ENCODE data around the gene PSME1. TPM values are rescaled to one million over a fixed set of nuclear protein-coding genes. Genes with fewer than 3 reads are reported as not detected.

The PSME1 gene
- total and polyA plus RNA-seq, 2 of the 4 experiments (the other 2 are of a cell fraction): 42.8 to 106 TPM

GRCh38 chr14:24108336-24108874, 27.6 kb upstream of the PSME1 start:
- Histone ChIP-seq H3K27me3 (ENCODE audit: control insufficient read depth, insufficient read depth, low read length) (no peaks in the 10 kb centered on the region), H3K56ac (ENCODE audit: extremely low read depth, insufficient read depth, low read length) (no peak overlapping the region), H3K4me1 (ENCODE audit: control insufficient read depth, insufficient read depth, low read length) (no peaks in the 10 kb centered on the region), H4K91ac (ENCODE audit: insufficient read depth, low read depth, low read length) (no peak overlapping the region), H4K8ac (ENCODE audit: low read depth in 2 of 2, low read length in 2 of 2) (peak overlapping the region in 1 of 2 experiments; percentile 65; a peak in 1 of 4 replicates), H2AK5ac (ENCODE audit: low read depth, low read length) (no peak overlapping the region), H3K9me3 (ENCODE audit: control insufficient read depth, insufficient read depth, low read length) (no peaks in the 10 kb centered on the region; the same call in 1 of the 2 replicates), H4K20me1 (ENCODE audit: insufficient read depth, low read length) (no peaks in the 10 kb centered on the region), H2BK120ac (ENCODE audit: low read depth, low read length) (no peak overlapping the region), H3K79me1 (ENCODE audit: low read depth in 1 of 2, low read length in 2 of 2) (no peaks in the 10 kb centered on the region), H3K23ac (ENCODE audit: low read depth, low read length) (no peak overlapping the region), H2BK20ac (ENCODE audit: low read depth, low read length) (no peak overlapping the region), H3K4me2 (ENCODE audit: low read depth, low read length) (no peak overlapping the region), H2AFZ (replicated peaks; ENCODE audit: low read length, poor library complexity) (peak overlapping the region; percentile 77), H3K18ac (ENCODE audit: low read depth, low read length) (no peak overlapping the region), H4K5ac (ENCODE audit: low read depth, low read length) (no peak overlapping the region), H3K9ac (ENCODE audit: low read depth, low read length) (no peak overlapping the region), H2AK9ac (replicated peaks; ENCODE audit: low read depth, low read length, poor library complexity) (no peak overlapping the region), H2BK5ac (ENCODE audit: low read depth, low read length, poor library complexity, severe bottlenecking) (no peak overlapping the region), H3K36me3 (ENCODE audit: control insufficient read depth, insufficient read depth, low read length) (peaks cover 6% of the 10 kb centered on the region), H3K4ac (ENCODE audit: low read depth, low read length) (no peak overlapping the region), H2BK15ac (ENCODE audit: low read depth, low read length) (no peak overlapping the region), H3K14ac (replicated peaks; ENCODE audit: low read depth, low read length) (no peak overlapping the region), H3K27ac (ENCODE audit: insufficient read depth, low read length) (no peak overlapping the region), H3K9me1 (ENCODE audit: insufficient read depth, low read length) (no peaks in the 10 kb centered on the region), H3K4me3 (ENCODE audit: insufficient read depth, low read depth, low read length) (no peak overlapping the region)
- dilution Hi-C loops (cut with HindIII; ENCODE audit: low sequenced_read_pairs, unreplicated experiment) (no loop called here), intact Hi-C loops (cut with micrococcal nuclease) (loop anchor here (1.0 kb wide), 2 partner anchors 50 to 94 kb away; no protein-coding TSS in a partner anchor), in situ Hi-C loops (cut with MboI; ENCODE audit: low sequenced_read_pairs) (no loop called here)
- TF ChIP-seq SMC3 (IDR thresholded peaks at IDR 0.05; ENCODE audit: low read depth, low read length) (no peak), CTCF (conservative IDR thresholded peaks at IDR 0.05; ENCODE audit: low read depth, low read length) (no peak), MXI1 (IDR thresholded peaks at IDR 0.05; ENCODE audit: borderline replicate concordance, low read depth, low read length) (no peak), MAZ (IDR thresholded peaks at IDR 0.05; ENCODE audit: borderline replicate concordance, low read depth, low read length) (no peak), USF2 (IDR thresholded peaks at IDR 0.05; ENCODE audit: low read depth, low read length) (no peak), MAFK (IDR thresholded peaks at IDR 0.05; ENCODE audit: low read depth, low read length) (no peak), RCOR1 (IDR thresholded peaks at IDR 0.05; ENCODE audit: insufficient replicate concordance, low read length) (no peak), POLR2A (IDR thresholded peaks at IDR 0.05; ENCODE audit: low read depth, low read length) (no peak), CEBPB (IDR thresholded peaks at IDR 0.05; ENCODE audit: low read depth, low read length) (no peak), FOS (IDR thresholded peaks at IDR 0.05; ENCODE audit: low read depth, low read length) (no peak), CHD1 (IDR thresholded peaks at IDR 0.05; ENCODE audit: low read depth, low read length) (no peak), ELK1 (IDR thresholded peaks at IDR 0.05; ENCODE audit: borderline replicate concordance, low read depth, low read length) (no peak), RFX5 (IDR thresholded peaks at IDR 0.05; ENCODE audit: low read depth, low read length) (no peak), RAD21 (IDR thresholded peaks at IDR 0.05; ENCODE audit: low read length) (no peak), BHLHE40 (IDR thresholded peaks at IDR 0.05; ENCODE audit: low read depth, low read length) (no peak), NFE2L2 (IDR thresholded peaks at IDR 0.05; ENCODE audit: low read depth, low read length) (no peak)
- DNase-seq (no peak), ATAC-seq (ENCODE audit: low read depth) (no peak; the same call in 1 of the 2 replicates)
- BruUV-seq (replicated peaks): no TSS peak
- 100% methylated on average over 1 of the region's 5 CpGs; no CpG with 5 or more reads in 1 of the 2 experiments for WGBS, 2 experiments (ENCODE audit: extremely low coverage in 2 of 2, insufficient read length in 1 of 2)
- ChIA-PET POLR2A (ENCODE audit: unreplicated experiment) (interaction anchor here (0.7 kb wide), 1 partner anchor 28 kb away, joined by 3 read pairs; no protein-coding TSS in a partner anchor), CTCF (interaction anchor here (0.5 to 3.9 kb wide), 23 partner anchors 10 to 257 kb away, joined by 3 to 41 read pairs (median 4); partner anchors contain the start of genes CARMIL3, EMC9, IRF9 and PCK2)

Data from IMR-90 (cell line).